ENCODE measurements around the gene HCRTR1.

- no peak for TF ChIP-seq ZNF114 (tag by site-specific recombination; IDR thresholded peaks at IDR 0.05)
- peak; percentile 11; the same call in 1 of the 2 replicates for TF ChIP-seq CTCF (tag by site-specific recombination; IDR thresholded peaks at IDR 0.05)
- no peak for TF ChIP-seq ZNF580 (tag by site-specific recombination; IDR thresholded peaks at IDR 0.05)
- TF ChIP-seq ZNF704 (tag by site-specific recombination; IDR thresholded peaks at IDR 0.05), result no peak
- no peak; the same call in 1 of the 2 replicates for TF ChIP-seq ZNF398 (tag by site-specific recombination; IDR thresholded peaks at IDR 0.05)
- TF ChIP-seq ZNF830 (tag by site-specific recombination; IDR thresholded peaks at IDR 0.05; ENCODE audit: low read depth), result no peak
- TF ChIP-seq ZNF560 (tag by site-specific recombination; IDR thresholded peaks at IDR 0.05; ENCODE audit: borderline replicate concordance), result no peak
- no peak for TF ChIP-seq ZNF488 (tag by site-specific recombination; IDR thresholded peaks at IDR 0.05)
These were observed 48.9 kb downstream of the HCRTR1 start for GRCh38 chr1:31666263-31666963.

Measured in HEK293 (cell line).